HG03039 (cell line): ENCODE results near the gene ZNF70.

Experiments
- ATAC-seq: cut with Tn5 transposase; IDR thresholded peaks from one replicate; pipeline ENCODE4 v1.9.1; 2021; ENCODE audit warnings: mild to moderate bottlenecking, moderate library complexity; ENCODE audit not compliant: unreplicated experiment

The ZNF70 gene

GRCh38 chr22:23720855-23721254, 30.1 kb downstream of the ZNF70 start:
- no peak for ATAC-seq

GRCh38 chr22:23718371-23719165, 32.3 kb downstream of the ZNF70 start:
- no peak for ATAC-seq

GRCh38 chr22:23716811-23717801, 33.8 kb downstream of the ZNF70 start:
- ATAC-seq = peak; percentile 79

DNA sequence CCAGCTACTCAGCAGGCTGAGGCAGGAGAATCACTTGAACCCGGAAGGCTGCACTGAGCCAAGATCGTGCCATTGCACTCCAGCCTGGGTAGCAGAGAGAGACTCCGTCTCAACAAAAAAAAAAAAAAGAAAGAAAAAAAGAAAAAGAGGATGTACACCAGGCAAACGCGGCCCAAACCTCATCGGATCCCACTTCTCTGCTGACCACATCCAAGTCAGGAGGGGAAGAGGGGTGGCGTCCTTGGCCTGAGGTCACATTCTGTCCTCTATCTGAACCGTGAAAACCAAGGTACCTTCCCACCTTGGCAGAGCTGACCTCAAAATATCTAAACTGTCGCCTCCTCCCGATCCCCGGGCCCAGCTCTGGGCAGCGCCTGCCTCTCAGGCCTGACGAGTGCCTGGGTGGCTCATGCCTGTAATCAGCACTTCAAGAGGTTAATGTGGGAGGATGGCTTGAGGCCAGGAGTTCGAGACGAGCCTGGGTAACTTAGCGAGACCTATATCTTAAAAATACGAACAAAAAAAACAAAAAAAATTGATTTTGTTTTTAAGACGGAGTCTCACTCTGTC, 35.0 kb downstream of the ZNF70 start:
- ATAC-seq = no peak

GRCh38 chr22:23714596-23715578, 36.0 kb downstream of the ZNF70 start:
- no peak for ATAC-seq

GRCh38 chr22:23713696-23714595, 37.0 kb downstream of the ZNF70 start:
- ATAC-seq = no peak

DNA sequence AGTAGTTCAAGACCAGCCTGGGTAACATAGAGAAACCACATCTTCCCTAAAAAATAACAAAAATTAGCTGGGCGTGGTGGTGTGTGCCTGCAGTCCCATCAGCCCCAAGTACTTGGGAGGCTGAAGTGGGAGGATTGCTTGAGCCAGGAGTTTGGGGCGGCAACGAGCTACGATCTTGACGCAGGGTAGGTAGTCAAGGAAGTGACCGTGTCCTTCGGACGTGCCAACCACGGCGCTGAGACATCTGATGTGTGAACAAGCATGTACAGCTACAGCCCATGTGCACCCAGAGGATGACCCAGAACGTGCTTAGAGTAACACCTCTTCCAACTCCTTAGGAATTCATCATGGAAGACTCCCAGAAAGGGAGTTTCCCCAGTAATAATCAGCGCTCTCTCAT, 38.7 kb downstream of the ZNF70 start:
- ATAC-seq = no peak

DNA sequence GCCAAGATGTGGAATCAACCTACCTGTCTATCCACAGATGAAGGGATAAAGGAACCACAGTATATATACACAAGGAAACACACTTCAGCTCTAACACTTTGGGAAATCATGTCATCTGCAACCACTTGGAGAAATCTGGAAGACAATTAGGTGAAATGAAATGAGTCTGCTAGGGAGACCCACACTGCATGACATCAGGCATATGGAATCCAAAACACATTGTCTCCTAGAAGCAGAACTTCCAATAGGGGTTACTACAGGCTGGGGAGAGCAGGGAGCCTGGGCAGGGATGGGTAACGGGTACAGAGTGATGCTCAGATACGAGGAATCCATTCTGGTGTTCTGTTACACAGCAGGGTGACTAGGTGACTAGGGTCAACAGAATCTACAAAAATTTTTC, 41.8 kb downstream of the ZNF70 start:
- ATAC-seq = no peak

DNA sequence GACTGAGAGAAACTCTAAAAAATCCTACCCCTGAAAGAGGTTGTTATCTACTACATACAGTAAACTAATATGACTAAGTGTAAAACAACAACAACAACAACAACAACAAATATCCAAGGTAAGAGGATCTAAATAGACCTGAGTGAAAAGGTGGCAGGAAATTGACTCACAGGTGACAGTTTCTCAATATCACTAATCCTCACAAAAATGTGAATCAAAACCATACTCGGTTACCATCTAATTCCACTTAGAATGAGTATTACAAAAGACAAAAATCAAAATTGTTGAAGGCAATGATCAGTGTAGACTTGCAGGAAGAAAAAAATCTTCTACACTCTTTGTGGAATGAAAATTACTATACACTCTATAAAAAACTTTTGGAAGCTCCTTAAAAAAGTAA, 42.6 kb downstream of the ZNF70 start:
- ATAC-seq = no peak

GRCh38 chr22:23705358-23705757, 45.6 kb downstream of the ZNF70 start:
- ATAC-seq = no peak

- no peak for ATAC-seq
These were observed 46.1 kb downstream of the ZNF70 start for GRCh38 chr22:23704829-23705228.

GRCh38 chr22:23704062-23704461, 46.9 kb downstream of the ZNF70 start:
- ATAC-seq = no peak

DNA sequence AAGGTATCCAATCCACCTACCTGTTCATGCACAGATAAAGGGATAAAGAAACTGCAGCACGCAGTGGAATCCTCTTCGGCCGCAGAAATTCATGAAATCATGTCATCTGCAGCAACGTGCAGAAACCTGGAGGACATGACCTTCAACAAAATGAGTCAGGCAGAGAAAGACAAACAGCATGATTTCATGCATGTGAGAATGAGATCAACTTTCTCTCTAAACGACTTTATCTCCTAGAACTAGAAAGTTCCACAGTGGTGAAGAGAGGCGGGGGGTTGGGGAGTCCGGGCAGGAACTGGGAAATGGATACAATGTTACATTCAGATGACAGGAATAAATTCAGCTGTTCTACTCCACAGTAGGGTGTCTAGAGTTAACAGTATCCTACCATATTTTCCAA, 50.2 kb downstream of the ZNF70 start:
- ATAC-seq = no peak

- no peak for ATAC-seq
These were observed 52.2 kb downstream of the ZNF70 start for GRCh38 chr22:23698673-23699235.

- ATAC-seq = no peak
These were observed 52.8 kb downstream of the ZNF70 start for GRCh38 chr22:23698094-23698493.

- ATAC-seq = no peak
These were observed 53.6 kb downstream of the ZNF70 start for GRCh38 chr22:23697031-23697970.

GRCh38 chr22:23696326-23696851, 54.5 kb downstream of the ZNF70 start:
- ATAC-seq = no peak
